GM19324 (cell line): Measurements from ENCODE around the gene SLC26A3.

ENCODE experiments used
- ATAC-seq: cut with Tn5 transposase; IDR thresholded peaks from one replicate; pipeline ENCODE4 v1.9.1; 2021; ENCODE audit warnings: mild to moderate bottlenecking, moderate library complexity; ENCODE audit not compliant: unreplicated experiment, low FRiP score

SLC26A3 gene

GRCh38 chr7:107758667-107759066 lies 44.4 kb downstream of the SLC26A3 start:
- ATAC-seq: no peak

GRCh38 chr7:107754642-107755041 lies 48.4 kb downstream of the SLC26A3 start:
- no peak for ATAC-seq

GRCh38 chr7:107751113-107751512 lies 51.9 kb downstream of the SLC26A3 start:
- no peak for ATAC-seq

- no peak for ATAC-seq
Observed at GRCh38 chr7:107746006-107746405, 57.0 kb downstream of the SLC26A3 start.

- peak; percentile 40 for ATAC-seq
Observed at GRCh38 chr7:107744345-107744750, 58.7 kb downstream of the SLC26A3 start.

GRCh38 chr7:107743567-107744344 lies 59.3 kb downstream of the SLC26A3 start, which contains the start of gene CBLL1:
TSS of gene CBLL1 (plus strand) at chr7:107744142. CDS start at chr7:107744164, 22 bp downstream.
- peak; percentile 91 for ATAC-seq

GRCh38 chr7:107742678-107743566 lies 60.1 kb downstream of the SLC26A3 start:
- ATAC-seq: peak; percentile 46

GRCh38 chr7:107728276-107728675 lies 74.7 kb downstream of the SLC26A3 start:
- no peak for ATAC-seq

GRCh38 chr7:107726356-107727130 lies 76.5 kb downstream of the SLC26A3 start:
- ATAC-seq: no peak

- ATAC-seq: no peak
Observed at GRCh38 chr7:107725138-107725740, 77.8 kb downstream of the SLC26A3 start.

GRCh38 chr7:107723255-107723654 lies 79.8 kb downstream of the SLC26A3 start:
- no peak for ATAC-seq

- ATAC-seq: no peak
Observed at GRCh38 chr7:107721286-107721685, 81.7 kb downstream of the SLC26A3 start.

GRCh38 chr7:107718456-107719193 lies 84.4 kb downstream of the SLC26A3 start:
- no peak for ATAC-seq

GRCh38 chr7:107715531-107715930 lies 87.5 kb downstream of the SLC26A3 start:
- no peak for ATAC-seq
